ENCODE data around the gene MSI2.

DNA sequence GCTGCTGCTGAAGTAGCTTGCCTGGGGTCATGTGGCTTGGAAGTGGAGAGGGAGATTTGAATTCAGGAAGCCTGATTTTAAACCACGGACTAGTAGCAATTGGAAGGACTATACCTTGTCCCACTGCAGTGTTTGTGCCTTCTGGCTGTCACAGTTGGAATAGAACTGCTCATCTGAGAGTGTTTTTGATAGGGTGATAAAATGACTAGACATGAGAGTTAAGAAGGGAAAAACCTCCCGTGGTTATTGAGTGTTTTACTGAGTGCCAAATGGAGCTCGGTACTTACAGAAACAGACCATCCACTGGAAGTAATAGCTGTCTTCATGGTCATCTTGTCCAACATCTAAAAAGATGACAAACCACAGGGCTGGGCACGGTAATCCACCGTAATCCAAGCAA is 70.4 kb downstream of the MSI2 start:
- TF ChIP-seq, protein P1, sequence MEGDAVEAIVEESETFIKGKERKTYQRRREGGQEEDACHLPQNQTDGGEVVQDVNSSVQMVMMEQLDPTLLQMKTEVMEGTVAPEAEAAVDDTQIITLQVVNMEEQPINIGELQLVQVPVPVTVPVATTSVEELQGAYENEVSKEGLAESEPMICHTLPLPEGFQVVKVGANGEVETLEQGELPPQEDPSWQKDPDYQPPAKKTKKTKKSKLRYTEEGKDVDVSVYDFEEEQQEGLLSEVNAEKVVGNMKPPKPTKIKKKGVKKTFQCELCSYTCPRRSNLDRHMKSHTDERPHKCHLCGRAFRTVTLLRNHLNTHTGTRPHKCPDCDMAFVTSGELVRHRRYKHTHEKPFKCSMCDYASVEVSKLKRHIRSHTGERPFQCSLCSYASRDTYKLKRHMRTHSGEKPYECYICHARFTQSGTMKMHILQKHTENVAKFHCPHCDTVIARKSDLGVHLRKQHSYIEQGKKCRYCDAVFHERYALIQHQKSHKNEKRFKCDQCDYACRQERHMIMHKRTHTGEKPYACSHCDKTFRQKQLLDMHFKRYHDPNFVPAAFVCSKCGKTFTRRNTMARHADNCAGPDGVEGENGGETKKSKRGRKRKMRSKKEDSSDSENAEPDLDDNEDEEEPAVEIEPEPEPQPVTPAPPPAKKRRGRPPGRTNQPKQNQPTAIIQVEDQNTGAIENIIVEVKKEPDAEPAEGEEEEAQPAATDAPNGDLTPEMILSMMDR (IDR thresholded peaks at IDR 0.05; ENCODE audit: low read depth, low read length, poor library complexity, severe bottlenecking), result no peak
- no peak for TF ChIP-seq EZH2phosphoT487 (IDR thresholded peaks at IDR 0.05; ENCODE audit: borderline replicate concordance, low read length)

Measured in DOHH2 (cell line).